NB4 (cell line): ENCODE results near the gene SOX2.

ENCODE experiments used
- POLR2A ChIP-seq: IDR thresholded peaks from 2 replicates; pipeline ENCODE4 v1.6.1; 2011; ENCODE audit warnings: mild to moderate bottlenecking; ENCODE audit not compliant: insufficient read length; ENCODE audit errors: extremely low read depth
- TF ChIP-seq, protein P1 (sequence below): IDR thresholded peaks from one replicate; pipeline ENCODE4 v1.5.1; 2012; ENCODE audit warnings: low read depth, low read length

DNA sequence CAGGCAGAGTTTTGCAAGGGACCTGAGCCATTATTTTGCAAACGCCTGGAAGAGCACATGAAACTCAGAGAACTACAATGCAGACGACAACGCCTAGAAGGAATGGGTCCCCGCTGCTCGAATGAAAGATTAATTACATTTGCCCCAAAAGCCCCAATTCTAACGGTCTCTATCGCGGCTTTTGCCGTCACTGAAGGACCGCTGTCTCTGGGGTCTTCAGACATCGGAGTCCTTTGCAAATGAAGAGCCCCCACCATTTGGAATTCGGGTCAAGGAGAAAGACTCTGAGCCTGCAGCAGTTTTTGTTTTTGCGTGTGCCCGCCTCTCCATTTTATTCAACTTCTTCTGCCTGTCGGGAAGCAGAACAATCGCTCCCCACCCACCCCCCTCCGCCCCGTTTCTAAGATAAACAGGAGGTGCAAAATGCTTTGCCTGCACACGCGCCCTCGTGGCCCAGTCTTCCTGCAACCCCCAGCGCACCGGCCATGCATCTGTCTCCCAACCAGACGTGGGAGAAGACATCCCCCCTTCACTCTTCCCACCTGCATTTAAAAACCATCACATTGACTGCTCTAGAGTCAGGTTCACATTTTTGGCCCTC is 13.5 kb downstream of the SOX2 start:
- TF ChIP-seq, protein P1, sequence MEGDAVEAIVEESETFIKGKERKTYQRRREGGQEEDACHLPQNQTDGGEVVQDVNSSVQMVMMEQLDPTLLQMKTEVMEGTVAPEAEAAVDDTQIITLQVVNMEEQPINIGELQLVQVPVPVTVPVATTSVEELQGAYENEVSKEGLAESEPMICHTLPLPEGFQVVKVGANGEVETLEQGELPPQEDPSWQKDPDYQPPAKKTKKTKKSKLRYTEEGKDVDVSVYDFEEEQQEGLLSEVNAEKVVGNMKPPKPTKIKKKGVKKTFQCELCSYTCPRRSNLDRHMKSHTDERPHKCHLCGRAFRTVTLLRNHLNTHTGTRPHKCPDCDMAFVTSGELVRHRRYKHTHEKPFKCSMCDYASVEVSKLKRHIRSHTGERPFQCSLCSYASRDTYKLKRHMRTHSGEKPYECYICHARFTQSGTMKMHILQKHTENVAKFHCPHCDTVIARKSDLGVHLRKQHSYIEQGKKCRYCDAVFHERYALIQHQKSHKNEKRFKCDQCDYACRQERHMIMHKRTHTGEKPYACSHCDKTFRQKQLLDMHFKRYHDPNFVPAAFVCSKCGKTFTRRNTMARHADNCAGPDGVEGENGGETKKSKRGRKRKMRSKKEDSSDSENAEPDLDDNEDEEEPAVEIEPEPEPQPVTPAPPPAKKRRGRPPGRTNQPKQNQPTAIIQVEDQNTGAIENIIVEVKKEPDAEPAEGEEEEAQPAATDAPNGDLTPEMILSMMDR: no peak
- no peak for TF ChIP-seq POLR2A
